ENCODE results near the gene CDC6. TPM values are rescaled to one million over a fixed set of nuclear protein-coding genes. Genes with fewer than 3 reads are reported as not detected.
A peak's percentile ranks its signal among the peaks of the same experiment; 100 is the strongest.

The CDC6 gene
- total RNA-seq, 2 experiments from 2014 or later: 67.5 to 69.9 TPM

- H3K4me3 Mint-ChIP-seq: peak overlapping the region; percentile 90
- POLR2A ChIA-PET: interaction anchor here (1.1 to 6.6 kb wide), 12 partner anchors 9 to 243 kb away, joined by 3 to 68 read pairs (median 9); partner anchors contain the start of genes CDC6, RARA and WIPF2
- CTCF ChIA-PET: interaction anchor here (1.5 to 2.7 kb wide), 2 partner anchors 19 to 33 kb away, joined by 5 to 11 read pairs; no protein-coding TSS in a partner anchor
- peak overlapping the region; percentile 93 for H3K27ac Mint-ChIP-seq
- H3K27me3 Mint-ChIP-seq: no peaks in the 10 kb centered on the region
- peaks cover 81% of the 10 kb centered on the region for H3K4me1 Mint-ChIP-seq
- H3K36me3 Mint-ChIP-seq (ENCODE audit: low read depth): peaks cover 42% of the 10 kb centered on the region
- H3K9me3 Mint-ChIP-seq: no peaks in the 10 kb centered on the region
- peak; percentile 28 for DNase-seq
Measured at GRCh38 chr17:40321961-40322357, 34.3 kb downstream of the CDC6 start.

DNA sequence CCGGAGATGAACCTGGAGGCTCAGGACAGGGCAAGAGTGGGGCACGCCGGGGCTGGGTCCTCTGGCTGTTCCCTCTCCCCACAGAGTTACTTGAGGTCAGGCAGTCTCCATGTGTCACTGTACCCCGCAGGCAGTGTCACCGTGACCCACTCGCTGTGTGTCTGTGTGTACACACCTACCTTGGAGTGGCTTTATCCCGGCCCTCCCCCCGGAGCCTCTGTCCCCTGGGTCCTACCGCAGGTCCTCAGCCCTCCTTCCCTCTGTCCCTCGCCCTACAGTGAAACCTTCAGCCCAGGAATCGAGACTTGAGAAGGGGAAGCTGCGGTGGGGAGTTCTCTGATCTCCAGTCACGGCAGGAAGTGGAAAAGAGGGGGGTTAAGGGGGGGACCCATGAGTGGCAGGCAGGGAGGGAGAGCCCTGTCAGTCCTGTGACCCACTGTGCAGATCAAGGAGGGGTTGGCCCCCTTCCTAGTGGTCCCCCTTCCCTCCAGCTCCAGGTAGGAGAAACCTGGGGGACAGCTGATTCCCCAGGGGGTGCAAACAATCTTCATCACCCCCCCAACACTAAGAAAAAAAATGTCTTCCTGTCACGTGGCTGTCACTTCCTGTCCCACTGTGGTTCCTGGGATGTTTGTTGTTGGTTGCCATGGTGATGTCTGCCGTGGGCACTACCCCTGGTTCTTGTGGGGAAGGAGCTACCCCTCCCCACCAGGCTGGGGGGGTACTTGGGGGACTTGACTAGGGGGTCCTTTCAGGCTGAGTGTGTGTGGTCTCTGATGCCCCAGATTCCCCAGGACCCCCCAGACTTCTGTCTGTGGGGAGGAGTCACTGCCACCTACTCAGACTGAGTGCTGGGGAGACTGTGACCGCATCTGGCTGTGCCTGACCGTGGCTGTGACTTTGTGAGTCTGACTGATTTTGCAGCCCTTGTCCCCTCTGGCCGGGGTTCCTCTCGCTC lies 35.0 kb downstream of the CDC6 start:
- peak; percentile 90 for DNase-seq
- H3K9me3 Mint-ChIP-seq: no peaks in the 10 kb centered on the region
- peaks cover 81% of the 10 kb centered on the region for H3K4me1 Mint-ChIP-seq
- H3K36me3 Mint-ChIP-seq (ENCODE audit: low read depth): peaks cover 47% of the 10 kb centered on the region
- H3K4me3 Mint-ChIP-seq: peak overlapping the region; percentile 90
- peak overlapping the region; percentile 93 for H3K27ac Mint-ChIP-seq
- CTCF ChIA-PET: interaction anchor here (1.5 to 2.7 kb wide), 3 partner anchors 16 to 32 kb away, joined by 5 to 11 read pairs (median 5); no protein-coding TSS in a partner anchor
- H3K27me3 Mint-ChIP-seq: no peaks in the 10 kb centered on the region
- POLR2A ChIA-PET: interaction anchor here (1.0 to 6.6 kb wide), 18 partner anchors 8 to 861 kb away, joined by 3 to 68 read pairs (median 5); partner anchors contain the start of genes CDC6, CDK12, RARA and TOP2A

DNA sequence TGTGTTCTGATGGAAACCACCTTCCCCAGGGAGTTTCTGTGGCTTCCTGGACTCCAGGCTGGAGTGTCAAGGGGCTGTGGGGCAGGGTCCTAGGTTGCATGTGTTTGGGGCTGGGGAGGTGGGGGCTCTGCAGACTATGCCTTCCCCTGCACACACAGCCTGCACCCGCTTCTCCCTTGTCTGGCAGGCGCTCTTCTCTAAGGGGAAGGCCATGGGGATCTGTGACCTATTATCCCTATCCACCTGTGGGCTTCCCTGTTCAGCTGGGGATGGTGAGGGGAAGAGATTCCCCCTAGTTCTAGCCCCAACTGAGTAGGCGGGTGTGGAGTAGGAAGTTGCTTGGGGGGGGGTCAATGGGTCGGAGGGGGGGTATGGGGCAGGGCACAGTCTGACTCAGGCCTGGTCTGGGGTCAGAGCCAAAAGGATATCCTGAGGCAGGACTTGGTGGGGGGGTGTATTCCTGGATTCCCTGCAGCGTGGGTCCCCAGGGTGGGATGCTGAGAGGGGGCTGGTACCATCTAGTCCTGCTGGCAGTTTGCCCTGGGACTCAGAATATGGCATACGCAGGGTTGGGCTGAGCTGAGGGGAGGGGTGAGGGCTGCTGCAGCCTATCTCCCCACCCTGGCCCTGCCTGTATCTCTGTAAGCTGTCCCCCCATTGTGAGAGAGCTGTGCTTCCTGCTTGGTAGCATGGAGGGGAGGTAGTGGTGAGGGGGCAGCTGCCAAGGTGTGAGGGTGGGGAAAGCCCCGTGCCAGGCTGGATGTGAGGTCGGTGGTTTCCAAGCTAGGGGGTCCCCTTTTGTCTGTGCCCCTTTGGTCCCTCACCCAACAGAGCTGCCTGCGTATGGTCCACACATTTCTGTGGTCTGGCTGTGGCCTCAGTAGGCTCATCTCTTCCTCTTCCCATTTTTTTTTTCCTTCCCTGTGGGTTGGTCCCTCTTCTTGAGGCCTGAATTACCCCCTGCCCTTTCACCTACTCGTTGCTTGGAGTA lies 36.0 kb downstream of the CDC6 start:
- H3K27ac Mint-ChIP-seq: peak overlapping the region; percentile 93
- CTCF ChIA-PET: interaction anchor here (1.0 to 4.6 kb wide), 7 partner anchors 17 to 237 kb away, joined by 3 to 20 read pairs (median 5); no protein-coding TSS in a partner anchor
- H3K4me1 Mint-ChIP-seq: peaks cover 88% of the 10 kb centered on the region
- no peaks in the 10 kb centered on the region for H3K9me3 Mint-ChIP-seq
- POLR2A ChIA-PET: interaction anchor here (0.9 to 11.4 kb wide), 20 partner anchors 7 to 863 kb away, joined by 3 to 129 read pairs (median 5); partner anchors contain the start of genes CASC3, CCR7, CDC6 and CDK12
- H3K27me3 Mint-ChIP-seq: no peaks in the 10 kb centered on the region
- H3K4me3 Mint-ChIP-seq: peak overlapping the region; percentile 90
- H3K36me3 Mint-ChIP-seq (ENCODE audit: low read depth): peaks cover 50% of the 10 kb centered on the region
- DNase-seq: peak; percentile 52

- DNase-seq: peak; percentile 45
- H3K4me3 Mint-ChIP-seq: peak overlapping the region; percentile 83
- H3K27ac Mint-ChIP-seq: peak overlapping the region; percentile 93
- H3K9me3 Mint-ChIP-seq: no peaks in the 10 kb centered on the region
- peaks cover 90% of the 10 kb centered on the region for H3K4me1 Mint-ChIP-seq
- H3K36me3 Mint-ChIP-seq (ENCODE audit: low read depth): peaks cover 45% of the 10 kb centered on the region
- CTCF ChIA-PET: interaction anchor here (1.0 to 4.6 kb wide), 7 partner anchors 8 to 235 kb away, joined by 5 to 20 read pairs (median 13); no protein-coding TSS in a partner anchor
- POLR2A ChIA-PET: interaction anchor here (0.7 to 11.4 kb wide), 17 partner anchors 8 to 1363 kb away, joined by 3 to 129 read pairs (median 4); partner anchors contain the start of genes CDC6, EIF1, TOP2A and WIPF2
- H3K27me3 Mint-ChIP-seq: no peaks in the 10 kb centered on the region
Measured at GRCh38 chr17:40325156-40326013, 37.7 kb downstream of the CDC6 start.

- peak overlapping the region; percentile 93 for H3K27ac Mint-ChIP-seq
- CTCF ChIA-PET: interaction anchor here (1.0 to 4.6 kb wide), 8 partner anchors 9 to 235 kb away, joined by 5 to 20 read pairs (median 10); no protein-coding TSS in a partner anchor
Measured at GRCh38 chr17:40326014-40326831, 38.5 kb downstream of the CDC6 start.

DNA sequence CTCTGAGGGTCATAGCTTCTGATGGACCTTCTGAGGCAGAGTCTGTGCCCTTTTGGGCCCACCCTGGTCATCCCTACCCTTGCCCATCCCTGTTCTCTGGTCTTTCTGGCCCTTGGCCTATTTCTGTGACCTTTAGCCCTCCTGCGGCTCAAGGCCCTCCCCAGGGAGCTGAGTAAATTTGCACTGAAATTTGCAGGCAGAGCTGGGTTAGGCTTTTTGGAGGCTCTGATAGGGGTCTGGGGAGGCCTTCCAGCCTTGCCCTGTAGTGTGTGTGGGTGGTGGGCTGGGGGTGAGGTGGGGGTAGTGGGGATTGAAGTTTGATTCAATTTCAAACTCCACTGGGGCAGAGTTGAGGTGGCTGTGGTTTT lies 39.1 kb downstream of the CDC6 start:
- POLR2A ChIA-PET: interaction anchor here (0.6 to 11.4 kb wide), 13 partner anchors 10 to 178 kb away, joined by 3 to 129 read pairs (median 7); partner anchors contain the start of gene CDC6
- Mint-ChIP-seq H3K36me3 (ENCODE audit: low read depth) (peaks cover 46% of the 10 kb centered on the region), H3K9me3 (no peaks in the 10 kb centered on the region), H3K27ac (peak overlapping the region; percentile 93), H3K4me3 (peak overlapping the region; percentile 83), H3K27me3 (no peaks in the 10 kb centered on the region), H3K4me1 (peaks cover 91% of the 10 kb centered on the region)
- CTCF ChIA-PET: interaction anchor here (0.9 to 4.6 kb wide), 9 partner anchors 8 to 234 kb away, joined by 3 to 20 read pairs (median 5); no protein-coding TSS in a partner anchor
- no peak for DNase-seq

More at GRCh38 chr17:40326014-40326831, 38.5 kb downstream of the CDC6 start:
- H3K36me3 Mint-ChIP-seq (ENCODE audit: low read depth): peaks cover 45% of the 10 kb centered on the region
- peak overlapping the region; percentile 83 for H3K4me3 Mint-ChIP-seq
- DNase-seq: peak; percentile 74
- H3K9me3 Mint-ChIP-seq: no peaks in the 10 kb centered on the region
- POLR2A ChIA-PET: interaction anchor here (0.6 to 11.4 kb wide), 21 partner anchors 8 to 1362 kb away, joined by 3 to 129 read pairs (median 4); partner anchors contain the start of genes CDC6, EIF1 and WIPF2
- peaks cover 90% of the 10 kb centered on the region for H3K4me1 Mint-ChIP-seq
- H3K27me3 Mint-ChIP-seq: no peaks in the 10 kb centered on the region

- DNase-seq: peak; percentile 41
- peaks cover 42% of the 10 kb centered on the region for H3K36me3 Mint-ChIP-seq (ENCODE audit: low read depth)
Measured at GRCh38 chr17:40327244-40327729, 39.6 kb downstream of the CDC6 start.

GRCh38 chr17:40327735-40328385 lies 40.2 kb downstream of the CDC6 start:
- CTCF ChIA-PET: interaction anchor here (0.6 to 4.6 kb wide), 10 partner anchors 8 to 1236 kb away, joined by 3 to 20 read pairs (median 5); no protein-coding TSS in a partner anchor
- H3K36me3 Mint-ChIP-seq (ENCODE audit: low read depth): peaks cover 44% of the 10 kb centered on the region
- POLR2A ChIA-PET: interaction anchor here (1.0 to 11.4 kb wide), 12 partner anchors 8 to 1361 kb away, joined by 3 to 129 read pairs (median 6); partner anchors contain the start of genes CDC6 and EIF1

More at GRCh38 chr17:40327244-40327729, 39.6 kb downstream of the CDC6 start:
- H3K4me1 Mint-ChIP-seq: peaks cover 90% of the 10 kb centered on the region
- CTCF ChIA-PET: interaction anchor here (0.9 to 4.6 kb wide), 7 partner anchors 8 to 28 kb away, joined by 3 to 20 read pairs (median 5); no protein-coding TSS in a partner anchor
- H3K4me3 Mint-ChIP-seq: peak overlapping the region; percentile 83
- POLR2A ChIA-PET: interaction anchor here (1.0 to 11.4 kb wide), 14 partner anchors 9 to 1362 kb away, joined by 3 to 129 read pairs (median 4); partner anchors contain the start of genes CDC6 and EIF1
- peak overlapping the region; percentile 93 for H3K27ac Mint-ChIP-seq
- no peaks in the 10 kb centered on the region for H3K9me3 Mint-ChIP-seq
- H3K27me3 Mint-ChIP-seq: no peaks in the 10 kb centered on the region

DNA sequence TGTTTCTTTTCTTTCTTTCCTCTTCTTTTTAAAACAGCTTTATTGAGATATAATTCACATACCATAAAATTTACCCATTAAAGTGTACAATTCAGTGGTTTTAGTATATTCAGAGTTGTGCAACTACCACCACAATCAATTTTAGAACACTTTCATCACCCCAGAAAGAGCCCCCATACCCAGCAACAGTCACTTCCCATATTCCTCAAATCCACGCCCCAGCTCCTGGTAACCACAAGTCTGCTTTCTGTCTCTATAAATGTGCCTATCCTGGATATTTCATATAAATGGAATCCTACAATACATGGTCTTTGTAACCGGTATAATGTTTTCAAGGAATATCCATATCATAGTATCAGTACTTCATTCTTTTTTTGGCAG lies 40.7 kb downstream of the CDC6 start:
- Mint-ChIP-seq H3K27ac (peak overlapping the region; percentile 54), H3K4me1 (peaks cover 95% of the 10 kb centered on the region), H3K36me3 (ENCODE audit: low read depth) (peaks cover 49% of the 10 kb centered on the region), H3K4me3 (peak overlapping the region; percentile 83), H3K27me3 (no peaks in the 10 kb centered on the region), H3K9me3 (no peaks in the 10 kb centered on the region)
- no peak for DNase-seq
- ChIA-PET POLR2A (interaction anchor here (1.0 to 11.4 kb wide), 9 partner anchors 8 to 1361 kb away, joined by 3 to 129 read pairs (median 8); partner anchors contain the start of gene EIF1), CTCF (interaction anchor here (0.6 to 4.6 kb wide), 7 partner anchors 11 to 1237 kb away, joined by 4 to 20 read pairs (median 7); no protein-coding TSS in a partner anchor)

More at GRCh38 chr17:40327735-40328385, 40.2 kb downstream of the CDC6 start:
- Mint-ChIP-seq H3K4me1 (peaks cover 95% of the 10 kb centered on the region), H3K27ac (peak overlapping the region; percentile 93), H3K4me3 (peak overlapping the region; percentile 83), H3K9me3 (no peaks in the 10 kb centered on the region), H3K27me3 (no peaks in the 10 kb centered on the region)
- DNase-seq: no peak

Measured in activated CD4-positive, alpha-beta memory T cell treated with anti-CD3 and anti-CD28 coated beads, Interleukin-2, amount 10 ng/mL, durations not matched to agents 7 days and 5 days (primary cell).